Subcutaneous abdominal adipose tissue (tissue), 5 donors: ENCODE results near the gene ROBO1.

Source experiments
- H3K27ac ChIP-seq: one replicate; pipeline ENCODE4 v1.7.0; 2013; ENCODE audit warnings: low read depth, mild to moderate bottlenecking, inconsistent platforms, low read length, moderate library complexity
- H3K27me3 ChIP-seq, 5 donors: one replicate each; pipeline ENCODE4 v1.7.0; 2013; ENCODE audit warnings: low read length in 5 of 5, inconsistent platforms in 1 of 5; ENCODE audit not compliant: control insufficient read depth in 5 of 5, insufficient read depth in 4 of 5
- H3K36me3 ChIP-seq, 5 donors: one replicate each; pipeline ENCODE4 v1.7.0; 2013; ENCODE audit warnings: low read length in 5 of 5; ENCODE audit not compliant: control insufficient read depth in 5 of 5, insufficient read depth in 5 of 5
- H3K4me1 ChIP-seq, 5 donors: one replicate each; pipeline ENCODE4 v1.7.0; 2013; ENCODE audit warnings: low read length in 5 of 5, mild to moderate bottlenecking in 3 of 5, moderate library complexity in 1 of 5; ENCODE audit not compliant: control insufficient read depth in 5 of 5, insufficient read depth in 5 of 5
- H3K4me3 ChIP-seq, 5 donors: one replicate each; pipeline ENCODE4 v1.7.0; 2013; ENCODE audit warnings: low read length in 5 of 5, low read depth in 1 of 5
- H3K9ac ChIP-seq, 5 donors: one replicate each; pipeline ENCODE4 v1.7.0; 2013; ENCODE audit warnings: low read length in 5 of 5, mild to moderate bottlenecking in 4 of 5, moderate library complexity in 3 of 5
- H3K9me3 ChIP-seq, 5 donors: one replicate each; pipeline ENCODE4 v1.7.0; 2013; ENCODE audit warnings: low read length in 5 of 5; ENCODE audit not compliant: control insufficient read depth in 5 of 5
- donor health status: healthy.
- donor health status: healthy.
- donor health status: healthy.
- donor health status: healthy.
- donor health status: healthy.

The ROBO1 gene

DNA sequence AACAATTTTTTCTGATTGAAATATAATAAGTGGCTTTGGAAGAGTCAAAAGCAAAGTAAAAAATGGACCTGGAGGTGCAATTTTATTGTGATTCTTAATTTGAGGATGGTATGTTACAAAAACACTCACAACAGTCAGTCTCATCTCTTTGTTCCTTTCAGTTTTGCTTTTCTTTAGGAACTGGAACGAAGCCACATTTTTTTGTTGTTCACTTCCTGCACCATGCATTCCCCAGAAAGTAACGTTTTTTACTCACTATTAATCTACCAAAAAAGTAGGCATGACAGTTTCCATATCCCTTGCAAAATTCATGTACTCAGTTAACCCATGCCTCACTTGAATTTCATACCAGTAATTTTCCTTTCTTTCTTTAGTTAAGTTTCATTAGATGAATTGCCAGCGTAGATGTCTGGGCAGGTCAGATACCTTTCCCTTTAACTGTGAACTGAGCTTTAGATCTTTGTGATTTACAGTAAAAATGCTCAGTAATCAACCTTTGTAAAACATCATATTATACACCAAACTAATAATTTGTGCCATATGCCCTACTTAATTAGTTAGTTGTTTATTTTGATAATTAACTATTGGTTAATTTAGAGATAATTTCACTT lies 384.3 kb downstream of the ROBO1 start:
- Histone ChIP-seq H3K9ac (no peak overlapping the region), H3K4me3 (peak overlapping the region in 2 of 5 donors; percentile 43 to 49), H3K27me3 (no peaks in the 10 kb centered on the region), H3K9me3 (no peaks in the 10 kb centered on the region), H3K4me1 (peaks cover 0 to 6% (median 0%) of the 10 kb centered on the region in 5 donors), H3K36me3 (no peaks in the 10 kb centered on the region), H3K27ac (no peak overlapping the region)

- Histone ChIP-seq H3K27me3 (no peaks in the 10 kb centered on the region), H3K9me3 (no peaks in the 10 kb centered on the region), H3K4me1 (peaks cover 0 to 6% (median 0%) of the 10 kb centered on the region in 5 donors), H3K36me3 (no peaks in the 10 kb centered on the region), H3K4me3 (no peak overlapping the region), H3K9ac (no peak overlapping the region), H3K27ac (no peak overlapping the region)
Measured at GRCh38 chr3:79380581-79380980, 387.2 kb downstream of the ROBO1 start.

- Histone ChIP-seq H3K27me3 (no peaks in the 10 kb centered on the region), H3K4me3 (no peak overlapping the region), H3K27ac (no peak overlapping the region), H3K9ac (no peak overlapping the region), H3K9me3 (no peaks in the 10 kb centered on the region), H3K4me1 (peaks cover 0 to under 1% (median 0%) of the 10 kb centered on the region in 5 donors), H3K36me3 (no peaks in the 10 kb centered on the region)
Measured at GRCh38 chr3:79378064-79378463, 389.7 kb downstream of the ROBO1 start.

GRCh38 chr3:79369306-79369705 lies 398.5 kb downstream of the ROBO1 start:
- Histone ChIP-seq H3K27ac (no peak overlapping the region), H3K4me3 (no peak overlapping the region), H3K9ac (no peak overlapping the region), H3K4me1 (no peaks in the 10 kb centered on the region), H3K27me3 (no peaks in the 10 kb centered on the region), H3K36me3 (no peaks in the 10 kb centered on the region), H3K9me3 (no peaks in the 10 kb centered on the region)

DNA sequence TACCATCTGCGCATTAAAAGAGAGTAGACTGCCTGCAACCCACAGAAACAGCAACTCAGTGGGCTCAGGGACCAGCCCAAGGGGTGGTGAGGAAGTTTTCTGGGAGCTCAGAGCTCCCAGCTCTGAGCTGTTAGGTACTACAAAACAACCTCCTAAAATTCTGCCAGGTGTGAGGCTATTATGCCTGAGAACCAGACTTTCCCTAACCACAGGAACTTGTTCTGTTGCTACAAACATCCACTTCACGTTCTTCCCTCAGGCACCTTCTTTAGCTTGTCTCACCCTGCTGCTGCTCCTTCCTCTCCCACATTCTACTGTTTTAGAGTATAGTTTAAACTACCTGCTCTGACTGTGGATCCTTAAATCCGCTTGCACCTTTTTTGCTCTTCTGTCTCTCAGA lies 399.4 kb downstream of the ROBO1 start:
- Histone ChIP-seq H3K36me3 (no peaks in the 10 kb centered on the region), H3K27ac (no peak overlapping the region), H3K9me3 (no peaks in the 10 kb centered on the region), H3K9ac (no peak overlapping the region), H3K4me1 (no peaks in the 10 kb centered on the region), H3K27me3 (no peaks in the 10 kb centered on the region), H3K4me3 (no peak overlapping the region)

- H3K9ac ChIP-seq = no peak overlapping the region
- no peaks in the 10 kb centered on the region for H3K9me3 ChIP-seq
- no peaks in the 10 kb centered on the region for H3K36me3 ChIP-seq
- no peak overlapping the region for H3K4me3 ChIP-seq
- no peak overlapping the region for H3K27ac ChIP-seq
- H3K4me1 ChIP-seq = no peaks in the 10 kb centered on the region
- H3K27me3 ChIP-seq = no peaks in the 10 kb centered on the region
Measured at GRCh38 chr3:79367803-79368202, 400.0 kb downstream of the ROBO1 start.

GRCh38 chr3:79367066-79367465 lies 400.7 kb downstream of the ROBO1 start:
- Histone ChIP-seq H3K9me3 (no peaks in the 10 kb centered on the region), H3K36me3 (no peaks in the 10 kb centered on the region), H3K4me3 (no peak overlapping the region), H3K27ac (no peak overlapping the region), H3K9ac (no peak overlapping the region), H3K27me3 (no peaks in the 10 kb centered on the region), H3K4me1 (no peaks in the 10 kb centered on the region)

DNA sequence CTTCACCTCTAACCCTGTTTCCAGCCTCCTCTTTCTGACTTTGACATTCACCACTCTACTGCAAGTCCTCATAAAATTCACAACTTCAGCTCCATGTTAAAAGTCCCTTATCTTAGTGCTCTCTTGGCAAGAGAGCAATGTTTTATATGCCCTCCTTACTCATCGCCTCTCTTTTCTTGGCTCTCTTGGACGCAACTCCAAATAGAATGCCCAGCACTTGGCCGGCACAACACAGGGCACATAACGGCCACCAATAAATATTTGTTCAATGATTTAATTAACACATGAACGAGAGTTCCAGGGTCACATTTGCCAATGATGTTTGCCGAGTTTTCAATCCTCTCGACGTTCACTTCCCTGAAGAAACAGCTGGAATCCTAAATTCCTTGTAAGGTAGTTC lies 401.4 kb downstream of the ROBO1 start:
- no peaks in the 10 kb centered on the region for H3K9me3 ChIP-seq
- H3K36me3 ChIP-seq = no peaks in the 10 kb centered on the region
- no peak overlapping the region for H3K27ac ChIP-seq
- H3K4me1 ChIP-seq = no peaks in the 10 kb centered on the region
- no peak overlapping the region for H3K9ac ChIP-seq
- no peak overlapping the region for H3K4me3 ChIP-seq
- no peaks in the 10 kb centered on the region for H3K27me3 ChIP-seq

DNA sequence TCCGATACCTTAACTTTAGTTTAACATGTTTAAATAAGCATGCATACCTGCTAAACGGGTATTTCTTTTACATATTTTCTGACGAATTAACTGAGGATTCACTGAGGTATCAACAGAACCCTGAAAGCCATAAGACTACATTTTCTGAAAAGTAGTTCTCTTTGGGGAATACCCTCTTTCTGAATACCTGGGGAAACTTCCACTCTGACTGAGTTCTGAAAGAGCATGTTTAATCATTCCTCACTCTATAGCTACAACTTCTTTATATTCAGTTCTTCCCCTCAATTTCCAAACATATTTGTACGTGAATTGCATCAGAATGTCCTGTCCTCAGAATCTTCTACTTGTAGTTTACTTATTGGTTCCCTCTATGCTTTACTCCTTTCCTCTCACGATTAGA lies 403.0 kb downstream of the ROBO1 start:
- H3K27me3 ChIP-seq = no peaks in the 10 kb centered on the region
- H3K4me3 ChIP-seq = no peak overlapping the region
- no peaks in the 10 kb centered on the region for H3K4me1 ChIP-seq
- no peak overlapping the region for H3K9ac ChIP-seq
- H3K9me3 ChIP-seq = no peaks in the 10 kb centered on the region
- no peak overlapping the region for H3K27ac ChIP-seq
- no peaks in the 10 kb centered on the region for H3K36me3 ChIP-seq

- no peaks in the 10 kb centered on the region for H3K9me3 ChIP-seq
- H3K4me3 ChIP-seq = no peak overlapping the region
- no peaks in the 10 kb centered on the region for H3K4me1 ChIP-seq
- no peaks in the 10 kb centered on the region for H3K36me3 ChIP-seq
- H3K9ac ChIP-seq = no peak overlapping the region
- H3K27ac ChIP-seq = no peak overlapping the region
- H3K27me3 ChIP-seq = no peaks in the 10 kb centered on the region
Measured at GRCh38 chr3:79362571-79363270, 405.1 kb downstream of the ROBO1 start.
